ENCODE results near the gene PER1.

DNA sequence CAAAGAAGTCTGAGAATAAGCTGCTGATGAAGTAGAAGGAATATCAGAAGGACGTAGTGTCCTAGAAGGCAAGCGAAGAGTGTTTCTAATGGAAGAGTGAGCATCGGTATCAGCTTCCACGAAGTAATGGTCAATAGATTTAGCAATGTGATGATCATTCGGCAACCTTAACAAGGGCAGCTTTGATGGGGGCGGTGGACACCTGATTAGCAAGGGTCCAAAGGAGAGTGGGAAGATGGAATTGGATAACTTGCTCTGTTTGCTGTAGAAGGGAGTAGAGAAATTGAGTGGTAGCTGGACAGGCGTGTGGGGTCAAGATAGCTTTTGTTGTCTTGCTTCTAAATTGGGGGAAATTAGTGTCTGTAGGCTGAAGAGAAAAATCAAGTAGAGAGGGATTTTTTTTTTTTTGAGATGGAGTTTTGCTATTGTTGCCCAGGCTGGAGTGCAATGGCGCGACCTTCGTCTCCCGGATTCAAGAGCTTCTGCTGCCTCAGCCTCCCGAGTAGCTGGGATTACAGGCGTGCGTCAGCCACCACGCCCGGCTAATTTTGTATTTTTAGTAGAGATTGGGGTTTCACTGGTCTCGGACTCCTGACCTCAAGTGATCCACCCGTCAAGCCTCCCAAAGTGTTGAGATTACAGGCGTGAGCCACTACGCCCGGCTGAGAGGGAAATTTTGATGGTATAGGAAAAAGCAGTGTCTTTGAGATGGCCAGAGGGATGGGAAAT lies 14.4 kb downstream of the PER1 start:
- TF ChIP-seq, protein P1, sequence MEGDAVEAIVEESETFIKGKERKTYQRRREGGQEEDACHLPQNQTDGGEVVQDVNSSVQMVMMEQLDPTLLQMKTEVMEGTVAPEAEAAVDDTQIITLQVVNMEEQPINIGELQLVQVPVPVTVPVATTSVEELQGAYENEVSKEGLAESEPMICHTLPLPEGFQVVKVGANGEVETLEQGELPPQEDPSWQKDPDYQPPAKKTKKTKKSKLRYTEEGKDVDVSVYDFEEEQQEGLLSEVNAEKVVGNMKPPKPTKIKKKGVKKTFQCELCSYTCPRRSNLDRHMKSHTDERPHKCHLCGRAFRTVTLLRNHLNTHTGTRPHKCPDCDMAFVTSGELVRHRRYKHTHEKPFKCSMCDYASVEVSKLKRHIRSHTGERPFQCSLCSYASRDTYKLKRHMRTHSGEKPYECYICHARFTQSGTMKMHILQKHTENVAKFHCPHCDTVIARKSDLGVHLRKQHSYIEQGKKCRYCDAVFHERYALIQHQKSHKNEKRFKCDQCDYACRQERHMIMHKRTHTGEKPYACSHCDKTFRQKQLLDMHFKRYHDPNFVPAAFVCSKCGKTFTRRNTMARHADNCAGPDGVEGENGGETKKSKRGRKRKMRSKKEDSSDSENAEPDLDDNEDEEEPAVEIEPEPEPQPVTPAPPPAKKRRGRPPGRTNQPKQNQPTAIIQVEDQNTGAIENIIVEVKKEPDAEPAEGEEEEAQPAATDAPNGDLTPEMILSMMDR (IDR thresholded peaks at IDR 0.05), result no peak
- TF ChIP-seq POLR2A (IDR thresholded peaks at IDR 0.05) (no peak), POLR2AphosphoS5 (IDR thresholded peaks at IDR 0.05; ENCODE audit: insufficient read depth in 1 of 2, low read depth in 1 of 2) (no peak)

Data from vagina (tissue), 2 donors.